Adrenal gland (tissue), 12 donors: ENCODE measurements around the gene PSMB2. TPM values are rescaled to one million over a fixed set of nuclear protein-coding genes. Genes with fewer than 3 reads are reported as not detected.

ENCODE experiments used
- DNase-seq, 7 donors: peaks; one replicate each; pipeline ENCODE4 v3.0.0-alpha.2; 2019 to 2020
- H3K27ac ChIP-seq, 5 donors: fragments of 200-600 bp; sonication (generic) in 4 of 5; 1 replicate in 3 of 5; 2 replicates in 2 of 5; pipeline versions ENCODE4 v1.5.1 to v1.8.0; 2016 to 2020; ENCODE audit warnings: mild to moderate bottlenecking in 1 of 5
- H3K27me3 ChIP-seq: fragments of 200-600 bp; 2 replicates; pipeline ENCODE4 v1.8.0; 2021
- H3K36me3 ChIP-seq, 2 donors: fragments of 200-600 bp; replicated peaks in 1 of 2; 1 replicate in 1 of 2; 2 replicates in 1 of 2; pipeline versions ENCODE4 v1.5.1 to v1.8.0; 2018 to 2022
- H3K4me1 ChIP-seq, 2 donors: fragments of 200-600 bp; replicated peaks in 1 of 2; 1 replicate in 1 of 2; 2 replicates in 1 of 2; pipeline versions ENCODE4 v1.5.1 to v1.8.0; 2018 to 2021
- H3K4me3 ChIP-seq, 4 donors: fragments of 200-600 bp; sonication (generic) in 3 of 4; one replicate each; pipeline ENCODE4 v1.5.1; 2016 to 2018
- H3K9me3 ChIP-seq, 3 donors: fragments of 200-600 bp; sonication (generic) in 1 of 3; replicated peaks in 1 of 3; 1 replicate in 2 of 3; 2 replicates in 1 of 3; pipeline versions ENCODE4 v1.5.1 to v1.8.0; 2016 to 2021
- POLR2A ChIP-seq, 2 donors: fragments of 450-650 bp; IDR thresholded peaks; one replicate each; pipeline ENCODE4 v1.6.1; 2017; ENCODE audit warnings: antibody characterized with exemption in 2 of 2, mild to moderate bottlenecking in 2 of 2, moderate library complexity in 1 of 2
- WGBS, 4 donors: extraction: QIAGEN DNeasy Blood & Tissue Kit in 2 of 4; methylation state at CpG; one replicate each; pipeline versions ENCODE4 v1.1.5 to v1.1.7; 2013 to 2017; 5-methylcytosine and 5-hydroxymethylcytosine counted together
- intact Hi-C, 2 donors: fragments of 100-400 bp; cut with DNase I; formaldehyde crosslinking; loops; one replicate each; pipeline versions ENCODE4 v1.14.1 to v1.15.0; 2022 to 2023
- polyA plus RNA-seq, 3 donors: library from polyadenylated mRNA; stranded (reverse); fragments of 200-250 nt in 2 of 3; fragments of 350-450 nt in 1 of 3; fragmentation: Illumina TruSeq in 1 of 3; extraction: RNeasy Lipid Tissue Mini Kit (QIAGEN cat#74804) in 1 of 3; gene quantifications; one replicate each; pipeline ENCODE4 v1.2.3, GENCODE V29; 2013 to 2014
- total RNA-seq, 9 donors: library from RNA; depleted of rRNA in 4 of 9; stranded (reverse); fragments of >200 nt in 4 of 9; fragments of 120-200 nt in 1 of 9; fragmentation: NEBNext Ultra II Directional in 1 of 9; extraction: Animal tissue kit (Norgen Biotek cat#: 25700) in 1 of 9; gene quantifications; one replicate each; pipeline versions ENCODE4 v1.1.0 to v1.2.4, GENCODE V29; 2013 to 2023
- TF ChIP-seq, protein P1 (sequence below), 6 experiments: fragments of 450-650 bp in 4 of 6; fragments of 200-600 bp in 2 of 6; sonication (generic) in 1 of 6; IDR thresholded peaks; 1 replicate in 5 of 6; 2 replicates in 1 of 6; pipeline versions ENCODE4 v1.5.1 to v1.8.0; 2016 to 2021; ENCODE audit warnings: antibody characterized with exemption in 6 of 6, mild to moderate bottlenecking in 2 of 6, moderate library complexity in 1 of 6
- donor health status: healthy with polysubstance abuse.
- donor health status: Bipolar disorder and iron deficiency.
- donor health status: DM: yes; HTN: yes; CAD: no.
- donor health status: DM: no; HTN: no; CAD: no.
- donor health status: DM: no; HTN: no; CAD: no.
- donor health status: DM: yes; HTN: yes; CAD: no.

PSMB2 gene
- total and polyA plus RNA-seq, 12 donors = 23.5 to 120 (median 51.0) TPM

DNA sequence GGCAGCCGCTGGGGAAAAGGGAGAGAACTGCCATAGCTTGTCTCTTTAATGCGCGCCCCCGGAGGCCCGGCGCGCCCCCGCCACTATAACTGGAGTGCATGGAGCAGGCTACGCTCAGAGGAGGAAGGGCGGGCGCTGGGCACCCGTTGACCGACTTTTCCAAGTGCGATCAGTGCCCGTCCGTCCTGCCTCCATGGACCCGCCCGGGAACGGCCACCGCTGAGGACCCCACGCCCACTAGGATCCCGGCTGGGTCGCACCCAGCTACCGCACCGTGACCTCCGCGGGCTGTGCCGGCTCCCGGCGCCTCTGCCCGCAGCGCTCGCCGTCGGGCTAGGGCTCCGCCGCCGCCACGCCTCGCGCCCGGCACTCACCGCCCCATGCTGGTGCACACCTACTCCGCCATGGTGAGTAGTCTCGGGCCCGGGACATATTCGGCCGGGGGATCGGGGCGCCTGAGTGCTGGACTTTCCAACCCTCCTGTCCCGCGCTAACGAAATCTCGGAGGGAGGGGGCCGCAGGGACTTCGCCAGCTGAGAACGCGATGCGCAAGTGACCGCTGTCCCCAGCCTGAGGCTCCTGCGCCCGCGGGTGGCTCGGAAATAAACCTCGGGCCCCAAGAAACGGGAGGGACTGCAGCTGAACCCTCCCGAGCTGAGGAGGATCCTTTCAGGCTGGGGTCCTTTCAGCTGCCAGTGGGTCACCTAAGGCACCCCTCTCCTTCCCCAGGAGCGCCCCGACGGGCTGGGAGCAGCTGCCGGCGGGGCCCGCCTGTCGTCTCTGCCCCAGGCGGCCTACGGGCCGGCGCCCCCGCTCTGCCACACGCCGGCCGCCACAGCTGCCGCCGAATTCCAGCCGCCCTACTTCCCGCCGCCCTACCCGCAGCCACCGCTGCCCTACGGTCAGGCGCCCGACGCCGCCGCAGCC lies 67.9 kb downstream of the PSMB2 start, which contains the start of gene TFAP2E:
Gene TFAP2E, plus strand, starts transcription at position 117 of the 927 bp plus-strand sequence. Its CDS starts 264 bp downstream, at position 381.
- Histone ChIP-seq H3K4me3 (peak within 1 kb of the TSS in 1 of 4 donors; percentile 62), H3K4me1 (peaks cover 6 to 31% of the 10 kb centered on the region in 2 donors), H3K27me3 (peaks cover 31% of the 10 kb centered on the region), H3K27ac (no peak within 1 kb of the TSS), H3K36me3 (no peaks in the 10 kb centered on the region), H3K9me3 (no peaks in the 10 kb centered on the region)
- peak in 3 of 7 donors; percentile 43 to 51 (median 45) for DNase-seq
- no peak for TF ChIP-seq POLR2A (IDR thresholded peaks at IDR 0.05)
- TF ChIP-seq, protein P1, sequence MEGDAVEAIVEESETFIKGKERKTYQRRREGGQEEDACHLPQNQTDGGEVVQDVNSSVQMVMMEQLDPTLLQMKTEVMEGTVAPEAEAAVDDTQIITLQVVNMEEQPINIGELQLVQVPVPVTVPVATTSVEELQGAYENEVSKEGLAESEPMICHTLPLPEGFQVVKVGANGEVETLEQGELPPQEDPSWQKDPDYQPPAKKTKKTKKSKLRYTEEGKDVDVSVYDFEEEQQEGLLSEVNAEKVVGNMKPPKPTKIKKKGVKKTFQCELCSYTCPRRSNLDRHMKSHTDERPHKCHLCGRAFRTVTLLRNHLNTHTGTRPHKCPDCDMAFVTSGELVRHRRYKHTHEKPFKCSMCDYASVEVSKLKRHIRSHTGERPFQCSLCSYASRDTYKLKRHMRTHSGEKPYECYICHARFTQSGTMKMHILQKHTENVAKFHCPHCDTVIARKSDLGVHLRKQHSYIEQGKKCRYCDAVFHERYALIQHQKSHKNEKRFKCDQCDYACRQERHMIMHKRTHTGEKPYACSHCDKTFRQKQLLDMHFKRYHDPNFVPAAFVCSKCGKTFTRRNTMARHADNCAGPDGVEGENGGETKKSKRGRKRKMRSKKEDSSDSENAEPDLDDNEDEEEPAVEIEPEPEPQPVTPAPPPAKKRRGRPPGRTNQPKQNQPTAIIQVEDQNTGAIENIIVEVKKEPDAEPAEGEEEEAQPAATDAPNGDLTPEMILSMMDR (IDR thresholded peaks at IDR 0.05) = peak in 1 of 6 experiments; percentile 3
- intact Hi-C loops = loop anchor here in 1 of 2 donors (5.0 kb wide), 1 partner anchor 204 kb away; no protein-coding TSS in a partner anchor
- 0 to 17% (median 15%) methylated on average over 27 to 94 of the region's 95 CpGs for WGBS, 4 donors

DNA sequence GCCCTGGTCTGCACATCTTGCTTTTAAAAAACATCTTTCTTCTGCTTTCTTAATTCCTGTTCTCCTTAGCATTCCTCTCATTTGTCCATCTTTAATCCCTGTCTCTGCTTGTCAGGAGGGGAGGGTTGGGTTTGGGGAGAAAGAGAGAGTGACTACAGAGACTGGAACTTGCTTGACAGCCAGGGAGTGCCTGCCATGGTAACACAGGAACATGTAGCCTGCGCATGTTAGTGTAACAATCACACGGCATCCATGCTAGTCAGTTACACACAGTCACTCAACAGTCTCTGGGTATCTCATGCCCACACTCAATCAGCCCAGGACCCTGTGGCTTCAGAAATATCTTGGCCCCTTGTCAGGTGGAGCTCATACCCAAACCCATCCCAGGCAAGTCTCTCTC lies 69.0 kb downstream of the PSMB2 start:
- intact Hi-C loops = loop anchor here in 1 of 2 donors (5.0 kb wide), 1 partner anchor 205 kb away; no protein-coding TSS in a partner anchor
- no peak for DNase-seq
- no peak for TF ChIP-seq POLR2A (IDR thresholded peaks at IDR 0.05)
- TF ChIP-seq, protein P1 (IDR thresholded peaks at IDR 0.05) = no peak
- Histone ChIP-seq H3K9me3 (no peaks in the 10 kb centered on the region), H3K27ac (no peak overlapping the region), H3K4me1 (peaks cover 6 to 31% of the 10 kb centered on the region in 2 donors), H3K4me3 (no peak overlapping the region), H3K36me3 (no peaks in the 10 kb centered on the region), H3K27me3 (peaks cover 30% of the 10 kb centered on the region)
- WGBS, 4 donors = 84 to 97% (median 95%) methylated on average over 2 of the region's 2 CpGs

DNA sequence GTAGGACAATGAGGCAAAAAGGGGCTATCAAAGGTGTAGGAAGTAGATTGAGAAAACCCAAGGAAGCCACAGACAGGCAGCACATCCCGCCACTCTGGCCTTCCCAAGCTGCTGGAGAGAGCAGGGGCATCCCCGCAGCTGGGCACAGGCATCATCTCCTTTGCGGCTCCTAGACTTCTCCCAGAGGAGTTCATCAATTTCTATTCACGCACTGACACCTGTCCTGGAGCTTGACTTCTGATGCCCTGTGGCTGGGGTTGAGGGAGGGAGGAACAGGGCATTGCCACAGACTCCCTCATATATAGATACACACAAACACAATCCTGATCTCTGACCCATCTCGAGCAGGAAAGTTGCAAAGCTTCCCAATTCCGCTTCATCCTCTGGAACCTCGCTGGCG lies 70.1 kb downstream of the PSMB2 start:
- H3K36me3 ChIP-seq = peaks cover 0 to 4% of the 10 kb centered on the region in 2 donors

More for the DNA sequence above, 70.1 kb downstream of the PSMB2 start:
- H3K27ac ChIP-seq = no peak overlapping the region
- TF ChIP-seq, protein P1 (IDR thresholded peaks at IDR 0.05) = no peak
- TF ChIP-seq POLR2A (IDR thresholded peaks at IDR 0.05) = no peak
- 92 to 98% (median 95%) methylated on average over 8 of the region's 8 CpGs for WGBS, 4 donors
- no peak for DNase-seq
- peaks cover 6 to 27% of the 10 kb centered on the region in 2 donors for H3K4me1 ChIP-seq
- intact Hi-C loops = loop anchor here in 1 of 2 donors (2.0 to 5.0 kb wide), 2 partner anchors 156 to 206 kb away; no protein-coding TSS in a partner anchor
- peaks cover 22% of the 10 kb centered on the region for H3K27me3 ChIP-seq
- H3K9me3 ChIP-seq = no peaks in the 10 kb centered on the region
- H3K4me3 ChIP-seq = no peak overlapping the region
